ENCODE measurements around the gene GLOD4. TPM values are rescaled to one million over a fixed set of nuclear protein-coding genes. Genes with fewer than 3 reads are reported as not detected.
A peak's percentile ranks its signal among the peaks of the same experiment; 100 is the strongest.
"Not testable (repeated sequence)": the region's sequence is repeated elsewhere in the genome, so short reads cannot be mapped to it uniquely, and the experiment has no call there.

The GLOD4 gene
- total RNA-seq, 1 donor from 2014 or later: 40.5 TPM

DNA sequence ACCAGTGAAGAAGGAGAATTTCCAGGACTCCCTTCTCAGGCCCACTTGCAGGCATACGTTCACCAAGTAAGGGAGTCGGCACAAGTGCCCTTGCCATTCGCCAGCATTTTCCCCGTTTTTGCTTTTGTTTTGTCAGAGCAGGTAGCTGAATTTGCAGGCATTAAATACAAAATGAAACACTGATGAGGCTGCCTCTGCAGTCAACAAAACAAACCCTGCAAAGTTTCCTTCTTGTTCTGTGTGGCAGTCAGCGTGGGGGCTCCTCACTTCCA lies 7.8 kb downstream of the GLOD4 start:
- DNase-seq: no peak

- DNase-seq: no peak
Measured at GRCh38 chr17:773467-774312, 8.4 kb downstream of the GLOD4 start.

DNA sequence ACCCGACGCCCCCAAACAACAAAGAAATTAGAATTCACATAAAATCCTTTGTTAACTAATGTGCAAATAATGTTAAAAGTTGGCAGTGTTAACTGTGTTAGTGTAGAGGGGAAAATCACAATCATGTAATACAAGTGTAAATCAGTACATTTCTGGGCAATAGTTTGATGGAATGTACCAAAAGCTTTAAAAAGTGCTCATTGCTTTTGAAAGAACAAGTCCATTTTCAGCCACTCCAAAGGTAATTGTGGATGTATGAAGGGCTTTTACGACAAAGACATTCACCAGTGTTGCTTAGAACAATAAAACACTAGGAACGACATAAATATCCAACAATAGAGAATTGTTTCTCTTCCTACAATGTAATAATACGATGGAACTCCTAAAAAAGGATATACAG lies 9.1 kb downstream of the GLOD4 start:
- DNase-seq: no peak

DNA sequence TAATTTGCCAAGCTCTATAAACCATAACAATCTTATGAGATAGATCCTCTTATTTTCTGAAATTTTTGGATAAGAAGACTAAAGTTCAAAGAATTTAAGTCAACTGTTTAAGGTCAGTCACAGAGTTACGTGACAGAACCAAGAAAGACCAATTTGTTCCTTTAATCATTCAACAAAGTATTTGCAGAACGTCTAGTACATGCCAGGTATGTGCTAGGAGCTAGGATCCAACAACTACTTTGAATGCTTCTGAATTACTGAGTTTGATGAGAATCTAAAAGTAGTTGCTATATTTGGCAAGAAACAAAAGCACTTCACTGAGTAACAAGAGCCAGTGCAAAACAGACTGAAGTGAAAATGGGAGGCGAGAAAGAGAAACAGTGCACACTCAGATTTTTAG lies 15.0 kb downstream of the GLOD4 start:
- no peak for DNase-seq

- DNase-seq: no peak
Measured at GRCh38 chr17:760371-760770, 21.7 kb downstream of the GLOD4 start.

- DNase-seq: no peak
Measured at GRCh38 chr17:759964-760363, 22.1 kb downstream of the GLOD4 start.

GRCh38 chr17:756010-756567 lies 26.0 kb downstream of the GLOD4 start:
- not testable (repeated sequence) for DNase-seq

DNA sequence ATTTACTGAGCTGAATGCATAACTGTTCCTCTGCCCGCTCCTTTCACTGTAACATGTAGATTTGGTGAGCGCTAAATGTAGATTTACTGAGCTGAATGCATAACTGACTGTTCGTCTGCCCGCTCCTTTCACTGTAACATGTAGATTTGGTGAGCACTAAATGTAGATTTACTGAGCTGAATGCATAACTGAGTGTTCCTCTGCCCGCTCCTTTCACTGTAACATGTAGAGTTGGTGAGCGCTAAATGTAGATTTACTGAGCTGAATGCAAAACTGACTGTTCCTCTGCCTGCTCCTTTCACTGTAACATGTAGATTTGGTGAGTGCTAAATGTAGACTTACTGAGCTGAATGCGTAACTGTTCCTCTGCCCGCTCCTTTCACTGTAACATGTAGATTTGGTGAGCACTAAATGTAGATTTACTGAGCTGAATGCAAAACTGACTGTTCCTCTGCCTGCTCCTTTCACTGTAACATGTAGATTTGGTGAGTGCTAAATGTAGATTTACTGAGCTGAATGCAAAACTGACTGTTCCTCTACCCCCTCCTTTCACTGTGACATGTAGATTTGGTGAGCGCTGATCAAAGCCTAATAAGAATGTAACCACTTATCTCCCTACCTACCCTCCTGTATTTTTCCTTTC lies 26.6 kb downstream of the GLOD4 start:
- not testable (repeated sequence) for DNase-seq

DNA sequence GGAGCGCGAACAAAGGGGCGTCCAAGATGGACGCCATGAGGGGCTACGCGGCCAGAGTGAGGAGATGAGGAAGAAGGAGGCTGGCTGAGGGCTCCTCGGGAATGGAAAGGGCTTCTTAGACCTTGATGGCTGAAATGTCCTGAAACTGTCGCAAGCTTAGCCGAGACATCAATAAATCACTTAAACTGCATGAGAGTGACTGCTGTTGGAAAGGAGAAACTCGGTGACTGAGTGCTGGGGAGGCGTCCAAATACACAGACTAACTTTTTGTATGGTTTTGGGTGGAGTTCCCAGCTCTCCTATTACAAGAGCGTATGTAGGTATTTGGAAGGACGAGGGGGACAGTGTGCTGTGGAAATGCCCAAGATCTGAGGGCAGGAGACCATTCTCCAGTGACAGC lies 28.7 kb downstream of the GLOD4 start:
- DNase-seq: no peak

DNA sequence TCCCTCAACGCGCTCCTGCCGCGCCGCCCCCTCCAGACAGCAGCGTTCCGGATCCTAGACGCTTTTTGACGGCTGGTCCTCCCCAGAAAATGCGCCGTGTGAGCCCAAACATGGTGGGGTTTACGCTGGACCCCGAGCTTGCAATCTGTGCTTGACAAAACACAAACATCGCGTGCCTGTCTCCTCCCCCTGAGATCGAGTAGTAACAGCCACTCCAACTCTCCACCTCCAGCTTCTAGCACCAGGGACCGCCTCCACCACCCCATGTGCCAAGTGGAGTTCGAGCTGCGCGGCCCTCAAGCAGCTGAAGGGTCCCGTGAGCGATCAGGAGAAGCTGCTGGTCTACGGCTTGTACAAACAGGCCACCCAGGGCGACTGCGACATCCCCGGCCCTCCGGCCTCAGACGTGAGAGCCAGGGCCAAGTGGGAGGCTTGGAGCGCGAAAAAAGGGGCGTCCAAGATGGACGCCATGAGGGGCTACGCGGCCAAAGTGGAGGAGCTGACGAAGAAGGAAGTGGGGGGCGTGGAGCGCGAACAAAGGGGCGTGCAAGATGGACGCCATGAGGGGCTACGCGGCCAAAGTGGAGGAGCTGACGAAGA lies 29.4 kb downstream of the GLOD4 start:
- peak; percentile 58 for DNase-seq

- DNase-seq: peak; percentile 90
Measured at GRCh38 chr17:752002-752619, 30.0 kb downstream of the GLOD4 start, which contains the start of gene GEMIN4. Gene GEMIN4 (minus strand): TSS chr17:752264. CDS start chr17:752142, 122 bp downstream.

DNA sequence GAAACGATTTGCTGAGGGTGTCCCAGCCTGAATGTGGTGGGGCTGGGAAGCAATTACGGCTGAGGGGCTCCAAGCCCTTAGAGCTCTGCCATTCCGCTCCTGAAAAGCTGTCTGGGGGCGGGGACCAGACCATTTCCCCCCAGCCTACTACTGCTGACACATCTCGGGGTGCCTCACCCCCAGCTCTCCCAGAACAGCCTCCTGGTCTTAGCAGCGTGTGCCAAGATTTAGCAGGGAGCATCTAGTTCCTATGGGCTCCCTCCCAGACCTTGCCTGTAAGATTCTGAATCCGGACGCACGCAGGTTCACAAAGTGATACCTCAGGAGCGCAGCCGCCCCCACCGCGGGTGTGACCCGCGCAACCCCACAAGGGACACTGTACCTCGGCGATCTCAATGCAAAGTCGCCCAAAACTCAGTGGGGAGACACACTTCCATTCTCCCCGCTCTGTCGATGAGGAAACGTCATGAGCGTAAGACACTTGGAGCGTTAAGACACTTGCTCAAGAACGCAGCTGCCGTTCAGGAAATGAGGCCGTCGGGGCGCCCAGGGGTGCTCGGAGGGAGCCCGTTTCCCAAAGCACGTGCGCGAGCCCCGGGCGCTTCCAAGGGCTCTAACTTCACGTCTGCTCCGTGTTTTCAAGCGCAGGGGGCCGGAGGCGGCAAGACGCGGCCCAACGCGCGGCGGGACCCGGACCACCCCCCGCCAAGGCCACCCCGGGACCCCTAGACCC lies 30.6 kb downstream of the GLOD4 start:
- no peak for DNase-seq

GRCh38 chr17:750431-751037 lies 31.5 kb downstream of the GLOD4 start:
- no peak for DNase-seq

DNA sequence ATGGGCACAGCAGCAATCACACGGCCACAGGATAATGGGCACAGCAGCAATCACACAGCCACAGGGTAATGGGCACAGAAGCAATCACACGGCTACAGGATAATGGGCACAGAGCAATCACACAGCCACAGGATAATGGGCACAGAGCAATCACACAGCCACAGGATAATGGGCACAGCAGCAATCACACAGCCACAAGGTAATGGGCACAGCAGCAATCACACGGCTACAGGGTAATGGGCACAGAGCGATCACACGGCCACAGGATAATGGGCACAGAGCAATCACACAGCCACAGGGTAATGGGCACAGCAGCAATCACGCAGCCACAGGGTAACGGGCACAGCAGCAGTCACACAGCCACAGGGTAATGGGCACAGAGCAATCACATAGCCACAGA lies 32.7 kb downstream of the GLOD4 start:
- not testable (repeated sequence) for DNase-seq

GRCh38 chr17:748604-749003 lies 33.5 kb downstream of the GLOD4 start:
- DNase-seq: not testable (repeated sequence)

- DNase-seq: no peak
Measured at GRCh38 chr17:746783-747629, 35.1 kb downstream of the GLOD4 start.

DNA sequence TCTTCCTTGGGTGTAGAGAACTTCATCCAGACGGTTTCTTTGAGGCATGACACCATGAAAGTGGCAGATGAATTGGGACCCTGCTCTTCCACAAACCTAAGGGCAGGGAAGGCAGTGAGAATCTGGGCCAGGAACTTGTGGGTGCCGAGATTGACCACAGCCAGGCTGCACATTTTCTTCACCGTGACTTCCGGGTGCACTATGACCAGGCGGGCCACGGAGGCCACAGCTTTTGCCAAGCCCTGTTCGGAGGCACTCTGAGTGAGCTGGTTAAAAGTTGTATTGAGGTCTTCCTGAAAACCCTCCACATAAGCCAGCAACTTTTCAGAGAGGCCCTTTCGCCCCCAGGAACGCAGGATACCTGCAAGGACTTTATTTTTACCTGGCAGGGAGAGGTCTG lies 35.9 kb downstream of the GLOD4 start:
- no peak for DNase-seq

GRCh38 chr17:745406-745805 lies 36.7 kb downstream of the GLOD4 start:
- no peak for DNase-seq

DNA sequence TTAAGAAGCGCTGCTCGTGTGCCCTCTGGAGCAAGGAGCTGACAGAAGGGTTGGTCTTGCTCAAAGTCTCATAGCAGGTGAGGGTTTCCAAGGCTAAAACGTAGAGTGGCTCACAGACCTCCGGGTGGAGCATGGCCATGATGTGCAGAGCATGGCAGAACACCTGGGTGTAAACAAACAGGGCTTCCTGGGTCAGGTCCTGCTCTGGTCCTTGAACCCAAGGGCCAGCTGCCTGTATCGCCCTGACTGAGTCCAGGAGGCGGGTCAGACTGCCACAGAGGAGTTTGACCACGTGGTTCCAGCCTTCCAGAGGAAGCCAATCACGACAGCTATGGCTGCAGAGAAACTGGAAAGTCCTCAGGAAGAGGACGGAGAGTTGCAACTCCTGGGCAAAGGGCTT lies 37.1 kb downstream of the GLOD4 start:
- no peak for DNase-seq

- no peak for DNase-seq
Measured at GRCh38 chr17:743139-743538, 38.9 kb downstream of the GLOD4 start.
